ENCODE measurements around the gene PLIN5.

The PLIN5 gene

GRCh38 chr19:4504891-4505569 is 30.0 kb downstream of the PLIN5 start:
- DNase-seq: no peak
- Mint-ChIP-seq H3K4me3 (no peak overlapping the region), H3K27me3 (no peaks in the 10 kb centered on the region), H3K36me3 (peaks cover 2% of the 10 kb centered on the region), H3K27ac (no peak overlapping the region), H3K9me3 (no peaks in the 10 kb centered on the region), H3K4me1 (peaks cover 8% of the 10 kb centered on the region)
- CTCF ChIA-PET: no interaction called here

GRCh38 chr19:4504297-4504701 is 30.7 kb downstream of the PLIN5 start:
- Mint-ChIP-seq H3K36me3 (peaks cover 2% of the 10 kb centered on the region), H3K27ac (no peak overlapping the region), H3K9me3 (no peaks in the 10 kb centered on the region), H3K4me3 (no peak overlapping the region), H3K4me1 (peaks cover 8% of the 10 kb centered on the region), H3K27me3 (no peaks in the 10 kb centered on the region)
- CTCF ChIA-PET: no interaction called here
- DNase-seq: no peak

GRCh38 chr19:4503825-4504170 is 31.2 kb downstream of the PLIN5 start:
- CTCF ChIA-PET: no interaction called here
- Mint-ChIP-seq H3K27ac (no peak overlapping the region), H3K36me3 (peaks cover 2% of the 10 kb centered on the region), H3K27me3 (no peaks in the 10 kb centered on the region), H3K4me1 (peaks cover 8% of the 10 kb centered on the region), H3K4me3 (no peak overlapping the region), H3K9me3 (no peaks in the 10 kb centered on the region)
- DNase-seq: no peak

GRCh38 chr19:4503132-4503824 is 31.7 kb downstream of the PLIN5 start:
- H3K4me3 Mint-ChIP-seq: no peak overlapping the region
- CTCF ChIA-PET: no interaction called here
- no peak overlapping the region for H3K27ac Mint-ChIP-seq
- no peaks in the 10 kb centered on the region for H3K9me3 Mint-ChIP-seq
- H3K27me3 Mint-ChIP-seq: no peaks in the 10 kb centered on the region
- DNase-seq: no peak
- peaks cover 8% of the 10 kb centered on the region for H3K4me1 Mint-ChIP-seq
- H3K36me3 Mint-ChIP-seq: peaks cover 2% of the 10 kb centered on the region

GRCh38 chr19:4502282-4503131 is 32.5 kb downstream of the PLIN5 start:
- CTCF ChIA-PET: no interaction called here
- H3K4me1 Mint-ChIP-seq: peaks cover 8% of the 10 kb centered on the region
- no peaks in the 10 kb centered on the region for H3K27me3 Mint-ChIP-seq
- no peak overlapping the region for H3K27ac Mint-ChIP-seq
- no peak overlapping the region for H3K4me3 Mint-ChIP-seq
- peaks cover 2% of the 10 kb centered on the region for H3K36me3 Mint-ChIP-seq
- DNase-seq: no peak
- H3K9me3 Mint-ChIP-seq: no peaks in the 10 kb centered on the region

GRCh38 chr19:4501691-4502090 is 33.3 kb downstream of the PLIN5 start:
- Mint-ChIP-seq H3K9me3 (no peaks in the 10 kb centered on the region), H3K4me3 (no peak overlapping the region), H3K27ac (no peak overlapping the region), H3K36me3 (peaks cover 2% of the 10 kb centered on the region), H3K4me1 (peaks cover 6% of the 10 kb centered on the region), H3K27me3 (no peaks in the 10 kb centered on the region)
- no peak for DNase-seq
- CTCF ChIA-PET: no interaction called here

- Mint-ChIP-seq H3K27ac (no peak overlapping the region), H3K27me3 (no peaks in the 10 kb centered on the region), H3K4me1 (no peaks in the 10 kb centered on the region), H3K9me3 (no peaks in the 10 kb centered on the region), H3K4me3 (no peak overlapping the region), H3K36me3 (no peaks in the 10 kb centered on the region)
- no peak for DNase-seq
- CTCF ChIA-PET: no interaction called here
These were observed 34.0 kb downstream of the PLIN5 start for GRCh38 chr19:4500841-4501591.

GRCh38 chr19:4499855-4500254 is 35.2 kb downstream of the PLIN5 start:
- peaks cover 4% of the 10 kb centered on the region for H3K36me3 Mint-ChIP-seq
- H3K27ac Mint-ChIP-seq: no peak overlapping the region
- no peak for DNase-seq
- H3K27me3 Mint-ChIP-seq: no peaks in the 10 kb centered on the region
- H3K4me1 Mint-ChIP-seq: no peaks in the 10 kb centered on the region
- CTCF ChIA-PET: no interaction called here
- no peak overlapping the region for H3K4me3 Mint-ChIP-seq
- no peaks in the 10 kb centered on the region for H3K9me3 Mint-ChIP-seq

- no peak overlapping the region for H3K4me3 Mint-ChIP-seq
- H3K27me3 Mint-ChIP-seq: no peaks in the 10 kb centered on the region
- peaks cover 7% of the 10 kb centered on the region for H3K36me3 Mint-ChIP-seq
- no peaks in the 10 kb centered on the region for H3K4me1 Mint-ChIP-seq
- CTCF ChIA-PET: no interaction called here
- no peaks in the 10 kb centered on the region for H3K9me3 Mint-ChIP-seq
- H3K27ac Mint-ChIP-seq: no peak overlapping the region
- DNase-seq: no peak
These were observed 35.7 kb downstream of the PLIN5 start for GRCh38 chr19:4499318-4499717.

- no peak overlapping the region for H3K27ac Mint-ChIP-seq
- CTCF ChIA-PET: no interaction called here
- H3K36me3 Mint-ChIP-seq: peaks cover 7% of the 10 kb centered on the region
- no peak overlapping the region for H3K4me3 Mint-ChIP-seq
- H3K4me1 Mint-ChIP-seq: no peaks in the 10 kb centered on the region
- DNase-seq: no peak
- H3K27me3 Mint-ChIP-seq: no peaks in the 10 kb centered on the region
- H3K9me3 Mint-ChIP-seq: no peaks in the 10 kb centered on the region
These were observed 36.3 kb downstream of the PLIN5 start for GRCh38 chr19:4498694-4499093.

GRCh38 chr19:4497770-4498389 is 37.1 kb downstream of the PLIN5 start:
- no peaks in the 10 kb centered on the region for H3K9me3 Mint-ChIP-seq
- H3K4me3 Mint-ChIP-seq: no peak overlapping the region
- H3K4me1 Mint-ChIP-seq: no peaks in the 10 kb centered on the region
- no peak overlapping the region for H3K27ac Mint-ChIP-seq
- no peaks in the 10 kb centered on the region for H3K27me3 Mint-ChIP-seq
- CTCF ChIA-PET: no interaction called here
- no peak for DNase-seq
- peaks cover 7% of the 10 kb centered on the region for H3K36me3 Mint-ChIP-seq

- Mint-ChIP-seq H3K4me1 (no peaks in the 10 kb centered on the region), H3K36me3 (peaks cover 7% of the 10 kb centered on the region), H3K4me3 (no peak overlapping the region), H3K27ac (no peak overlapping the region), H3K27me3 (no peaks in the 10 kb centered on the region), H3K9me3 (no peaks in the 10 kb centered on the region)
- no peak for DNase-seq
- CTCF ChIA-PET: no interaction called here
These were observed 38.7 kb downstream of the PLIN5 start for GRCh38 chr19:4496304-4496703.

- Mint-ChIP-seq H3K27ac (no peak overlapping the region), H3K36me3 (peaks cover 11% of the 10 kb centered on the region), H3K4me3 (no peak overlapping the region), H3K4me1 (no peaks in the 10 kb centered on the region), H3K27me3 (no peaks in the 10 kb centered on the region), H3K9me3 (no peaks in the 10 kb centered on the region)
- CTCF ChIA-PET: no interaction called here
- no peak for DNase-seq
These were observed 39.6 kb downstream of the PLIN5 start for GRCh38 chr19:4495471-4495870.

GRCh38 chr19:4494691-4495064 is 40.3 kb downstream of the PLIN5 start:
- CTCF ChIA-PET: no interaction called here
- Mint-ChIP-seq H3K36me3 (peaks cover 17% of the 10 kb centered on the region), H3K9me3 (no peaks in the 10 kb centered on the region), H3K4me3 (no peak overlapping the region), H3K4me1 (no peaks in the 10 kb centered on the region), H3K27me3 (no peaks in the 10 kb centered on the region), H3K27ac (peak overlapping the region; percentile 76)
- no peak for DNase-seq
